KMS-11 (cell line): Measurements from ENCODE around the gene SPRN.
A peak's percentile ranks its signal among the peaks of the same experiment; 100 is the strongest.
"Not testable (repeated sequence)": the region's sequence is repeated elsewhere in the genome, so short reads cannot be mapped to it uniquely, and the experiment has no call there.

Source experiments
- H2AFZ ChIP-seq: fragments of 200-600 bp; sonication (generic); 2 replicates; pipeline ENCODE4 v1.6.1; 2016; ENCODE audit warnings: antibody characterized with exemption, mixed run types, low read depth
- H3K27ac ChIP-seq: fragments of 200-600 bp; sonication (generic); 2 replicates; pipeline ENCODE4 v1.6.1; 2016; ENCODE audit warnings: mild to moderate bottlenecking, mixed run types
- H3K27me3 ChIP-seq: fragments of 200-600 bp; sonication (generic); 2 replicates; pipeline ENCODE4 v1.6.1; 2017; ENCODE audit warnings: mild to moderate bottlenecking, low read depth, mixed run types, moderate library complexity; ENCODE audit not compliant: insufficient read depth
- H3K36me3 ChIP-seq: fragments of 200-600 bp; sonication (generic); 2 replicates; pipeline ENCODE4 v1.6.1; 2017; ENCODE audit warnings: mild to moderate bottlenecking, mixed run types; ENCODE audit not compliant: insufficient read depth
- H3K4me1 ChIP-seq: fragments of 200-600 bp; sonication (generic); 2 replicates; pipeline ENCODE4 v1.6.1; 2016; ENCODE audit warnings: mild to moderate bottlenecking, low read depth, mixed run types; ENCODE audit not compliant: poor library complexity, severe bottlenecking
- H3K4me2 ChIP-seq: fragments of 200-600 bp; sonication (generic); 2 replicates; pipeline ENCODE4 v1.7.0; 2016; ENCODE audit warnings: mild to moderate bottlenecking, mixed run types
- H3K4me3 ChIP-seq: fragments of 200-600 bp; sonication (generic); IDR thresholded peaks from 2 replicates; pipeline ENCODE4 v1.6.1; 2017; ENCODE audit warnings: low read depth, low read length, mixed read lengths; ENCODE audit not compliant: insufficient read depth
- H3K79me2 ChIP-seq: fragments of 200-600 bp; sonication (generic); 2 replicates; pipeline ENCODE4 v1.6.1; 2016; ENCODE audit warnings: low read depth, mixed run types; ENCODE audit not compliant: insufficient read depth
- H3K9ac ChIP-seq: fragments of 200-600 bp; sonication (generic); 2 replicates; pipeline ENCODE4 v1.6.1; 2016; ENCODE audit warnings: mild to moderate bottlenecking, mixed run types
- H4K20me1 ChIP-seq: fragments of 200-600 bp; sonication (generic); 2 replicates; pipeline ENCODE4 v1.6.1; 2016; ENCODE audit warnings: mild to moderate bottlenecking, mixed run types; ENCODE audit not compliant: insufficient read depth
- CTCF ChIP-seq: fragments of 200-600 bp; sonication (generic); conservative IDR thresholded peaks from 2 replicates; pipeline ENCODE4 v1.6.1; 2017; ENCODE audit warnings: low read depth, mild to moderate bottlenecking, antibody characterized with exemption, low read length, moderate library complexity, mixed read lengths

The SPRN gene

GRCh38 chr10:133390597-133391248 is 33.7 kb downstream of the SPRN start:
- no peak for TF ChIP-seq CTCF
- Histone ChIP-seq H3K27me3 (no peaks in the 10 kb centered on the region), H3K4me2 (peak overlapping the region; percentile 91), H3K9ac (peak overlapping the region; percentile 71; the same call in 1 of the 2 replicates), H3K4me1 (peaks cover 50% of the 10 kb centered on the region), H2AFZ (0 out of 2 replicates have a peak overlapping the region, but pooled peaks have one; percentile 68), H3K79me2 (peaks cover 15% of the 10 kb centered on the region; the same call in 1 of the 2 replicates), H4K20me1 (no peaks in the 10 kb centered on the region), H3K27ac (peak overlapping the region; percentile 92), H3K4me3 (no peak overlapping the region), H3K36me3 (no peaks in the 10 kb centered on the region)

GRCh38 chr10:133388973-133389818 is 35.2 kb downstream of the SPRN start:
- H3K79me2 ChIP-seq, result no peaks in the 10 kb centered on the region
- TF ChIP-seq CTCF, result no peak; the same call in 1 of the 2 replicates
- peak overlapping the region; percentile 71 for H3K9ac ChIP-seq
- H3K4me2 ChIP-seq, result peak overlapping the region; percentile 91
- H4K20me1 ChIP-seq, result no peaks in the 10 kb centered on the region
- H3K4me3 ChIP-seq, result no peak overlapping the region
- H3K27me3 ChIP-seq, result no peaks in the 10 kb centered on the region
- H3K36me3 ChIP-seq, result no peaks in the 10 kb centered on the region
- H3K27ac ChIP-seq, result peak overlapping the region; percentile 92
- H2AFZ ChIP-seq, result peak overlapping the region; percentile 68
- H3K4me1 ChIP-seq, result peaks cover 43% of the 10 kb centered on the region

GRCh38 chr10:133388236-133388972 is 36.0 kb downstream of the SPRN start:
- Histone ChIP-seq H3K9ac (peak overlapping the region; percentile 71), H3K36me3 (no peaks in the 10 kb centered on the region), H3K27me3 (no peaks in the 10 kb centered on the region), H3K79me2 (no peaks in the 10 kb centered on the region), H3K4me1 (peaks cover 41% of the 10 kb centered on the region), H3K4me3 (no peak overlapping the region), H3K27ac (peak overlapping the region; percentile 92), H3K4me2 (peak overlapping the region; percentile 91), H2AFZ (peak overlapping the region; percentile 68), H4K20me1 (no peaks in the 10 kb centered on the region)
- no peak for TF ChIP-seq CTCF

- H3K27me3 ChIP-seq, H3K9ac ChIP-seq, H4K20me1 ChIP-seq, H3K36me3 ChIP-seq, H3K4me2 ChIP-seq, H3K4me3 ChIP-seq, H3K27ac ChIP-seq, H3K79me2 ChIP-seq, H2AFZ ChIP-seq: not testable (repeated sequence)
- peaks cover 30% of the 10 kb centered on the region for H3K4me1 ChIP-seq
These were observed 37.5 kb downstream of the SPRN start for GRCh38 chr10:133386951-133387350.
